ENCODE results near the gene TESMIN. TPM values are rescaled to one million over a fixed set of nuclear protein-coding genes. Genes with fewer than 3 reads are reported as not detected.

The TESMIN gene
- total RNA-seq, 1 donor from 2014 or later = 1.1 TPM

DNA sequence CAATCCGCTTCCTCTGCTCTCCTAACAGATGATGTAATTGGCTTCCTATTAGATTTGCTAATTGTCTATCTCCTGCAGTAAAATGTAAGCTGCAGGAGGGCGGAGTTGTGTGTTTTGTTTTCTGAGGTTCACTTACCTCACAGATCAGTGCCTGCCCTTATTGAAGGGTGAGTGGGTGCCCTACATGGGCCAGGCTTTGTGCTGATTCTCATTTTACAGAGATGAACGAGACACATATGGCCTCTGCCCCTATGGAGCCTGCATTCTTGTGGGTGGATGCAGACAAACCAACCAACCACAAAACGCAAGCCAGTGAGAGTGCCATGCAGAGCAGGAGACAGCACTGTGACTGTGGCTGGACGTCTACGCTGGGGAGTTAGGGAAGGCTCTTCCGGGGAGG, 9.9 kb downstream of the TESMIN start:
- no peak overlapping the region for H3K27ac ChIP-seq (ENCODE audit: low read depth, low read length)

DNA sequence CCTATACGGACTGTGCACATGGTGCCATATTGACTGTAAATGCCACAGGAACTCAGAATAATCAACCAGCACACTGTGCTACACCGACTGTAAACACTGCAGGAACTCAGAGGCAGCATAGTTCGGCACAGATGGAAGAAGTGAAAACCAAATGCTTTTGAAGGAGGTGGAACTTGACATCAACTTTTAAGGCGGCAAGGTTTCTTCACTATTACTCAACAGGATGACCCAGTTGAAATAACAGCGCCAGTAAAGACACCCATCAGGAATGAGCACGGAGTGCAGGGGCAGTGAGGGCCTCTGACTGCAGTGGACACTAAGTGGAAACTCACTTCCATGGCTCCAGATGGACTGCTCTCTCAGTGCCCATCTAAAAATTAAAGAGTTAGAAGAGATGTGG, 15.7 kb downstream of the TESMIN start:
- H4K20me1 ChIP-seq (ENCODE audit: insufficient read depth, low read length) = no peaks in the 10 kb centered on the region
- no peak overlapping the region for H3K27ac Mint-ChIP-seq (ENCODE audit: unreplicated experiment)

More for the DNA sequence above, 9.9 kb downstream of the TESMIN start:
- Histone ChIP-seq H2AFZ (ENCODE audit: low read depth, low read length) (no peak overlapping the region), H3K9me3 (ENCODE audit: insufficient read depth, low read depth, low read length) (no peaks in the 10 kb centered on the region), H3K4me2 (ENCODE audit: low read length) (peak overlapping the region; percentile 16), H3K36me3 (ENCODE audit: insufficient read depth, low read length) (no peaks in the 10 kb centered on the region), H3K4me3 (ENCODE audit: insufficient read depth, low read depth, low read length) (no peak overlapping the region), H3K9ac (ENCODE audit: low read length) (no peak overlapping the region), H3K79me2 (ENCODE audit: insufficient read depth, low read length) (no peaks in the 10 kb centered on the region), H3K4me1 (ENCODE audit: insufficient read depth, low read length) (no peaks in the 10 kb centered on the region), H4K20me1 (ENCODE audit: insufficient read depth, low read length) (no peaks in the 10 kb centered on the region), H3K27me3 (ENCODE audit: insufficient read depth, low read length) (no peaks in the 10 kb centered on the region)
- H3K27me3 Mint-ChIP-seq (ENCODE audit: low read depth, unreplicated experiment) = peaks cover 8% of the 10 kb centered on the region
- no peaks in the 10 kb centered on the region for H3K36me3 Mint-ChIP-seq (ENCODE audit: low read depth, unreplicated experiment)
- DNase-seq (ENCODE audit: low read depth) (peak; percentile 28), FAIRE-seq (no peak)
- H3K27ac Mint-ChIP-seq (ENCODE audit: unreplicated experiment) = peak overlapping the region; percentile 82
- H3K4me3 Mint-ChIP-seq (ENCODE audit: unreplicated experiment) = no peak overlapping the region
- peaks cover 21% of the 10 kb centered on the region for H3K4me1 Mint-ChIP-seq (ENCODE audit: low read depth, unreplicated experiment)
- no peak for TF ChIP-seq EZH2 (IDR thresholded peaks at IDR 0.05; ENCODE audit: insufficient read depth, low read length)
- TF ChIP-seq, protein P1, sequence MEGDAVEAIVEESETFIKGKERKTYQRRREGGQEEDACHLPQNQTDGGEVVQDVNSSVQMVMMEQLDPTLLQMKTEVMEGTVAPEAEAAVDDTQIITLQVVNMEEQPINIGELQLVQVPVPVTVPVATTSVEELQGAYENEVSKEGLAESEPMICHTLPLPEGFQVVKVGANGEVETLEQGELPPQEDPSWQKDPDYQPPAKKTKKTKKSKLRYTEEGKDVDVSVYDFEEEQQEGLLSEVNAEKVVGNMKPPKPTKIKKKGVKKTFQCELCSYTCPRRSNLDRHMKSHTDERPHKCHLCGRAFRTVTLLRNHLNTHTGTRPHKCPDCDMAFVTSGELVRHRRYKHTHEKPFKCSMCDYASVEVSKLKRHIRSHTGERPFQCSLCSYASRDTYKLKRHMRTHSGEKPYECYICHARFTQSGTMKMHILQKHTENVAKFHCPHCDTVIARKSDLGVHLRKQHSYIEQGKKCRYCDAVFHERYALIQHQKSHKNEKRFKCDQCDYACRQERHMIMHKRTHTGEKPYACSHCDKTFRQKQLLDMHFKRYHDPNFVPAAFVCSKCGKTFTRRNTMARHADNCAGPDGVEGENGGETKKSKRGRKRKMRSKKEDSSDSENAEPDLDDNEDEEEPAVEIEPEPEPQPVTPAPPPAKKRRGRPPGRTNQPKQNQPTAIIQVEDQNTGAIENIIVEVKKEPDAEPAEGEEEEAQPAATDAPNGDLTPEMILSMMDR (IDR thresholded peaks at IDR 0.05; ENCODE audit: insufficient read depth, low read depth, low read length) = no peak
- no peaks in the 10 kb centered on the region for H3K9me3 Mint-ChIP-seq (ENCODE audit: unreplicated experiment)

DNA sequence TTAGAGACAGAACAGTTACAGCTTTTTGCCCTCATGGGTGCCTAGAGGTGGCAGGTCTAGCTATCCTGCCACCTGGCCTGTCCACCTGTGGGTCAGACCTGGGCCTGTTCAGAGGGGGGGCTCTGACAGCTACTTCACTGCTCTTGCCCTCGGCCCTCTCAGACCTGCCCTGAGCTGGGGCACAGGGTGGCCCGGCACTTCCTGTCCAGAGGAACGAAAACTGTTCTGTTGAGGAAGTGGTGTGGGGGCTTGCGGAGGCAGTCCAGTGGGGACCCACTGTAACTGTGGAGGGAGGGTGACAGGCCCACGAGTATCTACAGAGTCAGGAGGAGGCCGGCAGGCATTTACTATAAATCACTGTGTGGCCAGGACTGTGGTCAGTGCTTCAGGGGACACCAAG, 16.2 kb downstream of the TESMIN start:
- Histone ChIP-seq H4K20me1 (ENCODE audit: insufficient read depth, low read length) (no peaks in the 10 kb centered on the region), H3K9me3 (ENCODE audit: insufficient read depth, low read depth, low read length) (no peaks in the 10 kb centered on the region), H3K9ac (ENCODE audit: low read length) (no peak overlapping the region), H3K4me1 (ENCODE audit: insufficient read depth, low read length) (no peaks in the 10 kb centered on the region), H3K27me3 (ENCODE audit: insufficient read depth, low read length) (peaks cover 15% of the 10 kb centered on the region), H3K4me2 (ENCODE audit: low read length) (no peak overlapping the region), H3K4me3 (ENCODE audit: insufficient read depth, low read depth, low read length) (no peak overlapping the region), H2AFZ (ENCODE audit: low read depth, low read length) (no peak overlapping the region), H3K27ac (ENCODE audit: low read depth, low read length) (no peak overlapping the region), H3K36me3 (ENCODE audit: insufficient read depth, low read length) (no peaks in the 10 kb centered on the region), H3K79me2 (ENCODE audit: insufficient read depth, low read length) (no peaks in the 10 kb centered on the region)
- no peak for TF ChIP-seq EZH2 (IDR thresholded peaks at IDR 0.05; ENCODE audit: insufficient read depth, low read length)
- TF ChIP-seq, protein P1 (IDR thresholded peaks at IDR 0.05; ENCODE audit: insufficient read depth, low read depth, low read length) = no peak
- no peak overlapping the region for H3K4me3 Mint-ChIP-seq (ENCODE audit: unreplicated experiment)
- H3K27ac Mint-ChIP-seq (ENCODE audit: unreplicated experiment) = no peak overlapping the region
- H3K36me3 Mint-ChIP-seq (ENCODE audit: low read depth, unreplicated experiment) = peaks cover 5% of the 10 kb centered on the region
- FAIRE-seq (no peak), DNase-seq (ENCODE audit: low read depth) (no peak)
- H3K27me3 Mint-ChIP-seq (ENCODE audit: low read depth, unreplicated experiment) = peaks cover 20% of the 10 kb centered on the region
- H3K4me1 Mint-ChIP-seq (ENCODE audit: low read depth, unreplicated experiment) = peaks cover 4% of the 10 kb centered on the region
- H3K9me3 Mint-ChIP-seq (ENCODE audit: unreplicated experiment) = no peaks in the 10 kb centered on the region

More for the DNA sequence above, 15.7 kb downstream of the TESMIN start:
- H3K9me3 Mint-ChIP-seq (ENCODE audit: unreplicated experiment) = no peaks in the 10 kb centered on the region
- Histone ChIP-seq H3K27me3 (ENCODE audit: insufficient read depth, low read length) (peaks cover 15% of the 10 kb centered on the region), H3K36me3 (ENCODE audit: insufficient read depth, low read length) (no peaks in the 10 kb centered on the region), H3K4me2 (ENCODE audit: low read length) (no peak overlapping the region), H2AFZ (ENCODE audit: low read depth, low read length) (no peak overlapping the region), H3K9ac (ENCODE audit: low read length) (no peak overlapping the region), H3K9me3 (ENCODE audit: insufficient read depth, low read depth, low read length) (no peaks in the 10 kb centered on the region), H3K4me1 (ENCODE audit: insufficient read depth, low read length) (no peaks in the 10 kb centered on the region), H3K79me2 (ENCODE audit: insufficient read depth, low read length) (no peaks in the 10 kb centered on the region), H3K4me3 (ENCODE audit: insufficient read depth, low read depth, low read length) (no peak overlapping the region), H3K27ac (ENCODE audit: low read depth, low read length) (no peak overlapping the region)
- no peak for DNase-seq (ENCODE audit: low read depth)
- H3K27me3 Mint-ChIP-seq (ENCODE audit: low read depth, unreplicated experiment) = peaks cover 20% of the 10 kb centered on the region
- peaks cover 5% of the 10 kb centered on the region for H3K4me1 Mint-ChIP-seq (ENCODE audit: low read depth, unreplicated experiment)
- H3K36me3 Mint-ChIP-seq (ENCODE audit: low read depth, unreplicated experiment) = peaks cover 5% of the 10 kb centered on the region
- H3K4me3 Mint-ChIP-seq (ENCODE audit: unreplicated experiment) = no peak overlapping the region
- FAIRE-seq = no peak
- no peak for TF ChIP-seq EZH2 (IDR thresholded peaks at IDR 0.05; ENCODE audit: insufficient read depth, low read length)
- TF ChIP-seq, protein P1 (IDR thresholded peaks at IDR 0.05; ENCODE audit: insufficient read depth, low read depth, low read length) = no peak
